Subcutaneous abdominal adipose tissue (tissue), 5 donors: Measurements from ENCODE around the gene KCNH2.
A peak's percentile ranks its signal among the peaks of the same experiment; 100 is the strongest.

ENCODE experiments used
- H3K27ac ChIP-seq: one replicate; pipeline ENCODE4 v1.7.0; 2013; ENCODE audit warnings: low read depth, mild to moderate bottlenecking, inconsistent platforms, low read length, moderate library complexity
- H3K27me3 ChIP-seq, 5 donors: one replicate each; pipeline ENCODE4 v1.7.0; 2013; ENCODE audit warnings: low read length in 5 of 5, inconsistent platforms in 1 of 5; ENCODE audit not compliant: control insufficient read depth in 5 of 5, insufficient read depth in 4 of 5
- H3K36me3 ChIP-seq, 5 donors: one replicate each; pipeline ENCODE4 v1.7.0; 2013; ENCODE audit warnings: low read length in 5 of 5; ENCODE audit not compliant: control insufficient read depth in 5 of 5, insufficient read depth in 5 of 5
- H3K4me1 ChIP-seq, 5 donors: one replicate each; pipeline ENCODE4 v1.7.0; 2013; ENCODE audit warnings: low read length in 5 of 5, mild to moderate bottlenecking in 3 of 5, moderate library complexity in 1 of 5; ENCODE audit not compliant: control insufficient read depth in 5 of 5, insufficient read depth in 5 of 5
- H3K4me3 ChIP-seq, 5 donors: one replicate each; pipeline ENCODE4 v1.7.0; 2013; ENCODE audit warnings: low read length in 5 of 5, low read depth in 1 of 5
- H3K9ac ChIP-seq, 5 donors: one replicate each; pipeline ENCODE4 v1.7.0; 2013; ENCODE audit warnings: low read length in 5 of 5, mild to moderate bottlenecking in 4 of 5, moderate library complexity in 3 of 5
- H3K9me3 ChIP-seq, 5 donors: one replicate each; pipeline ENCODE4 v1.7.0; 2013; ENCODE audit warnings: low read length in 5 of 5; ENCODE audit not compliant: control insufficient read depth in 5 of 5
- donor health status: healthy.
- donor health status: healthy.
- donor health status: healthy.
- donor health status: healthy.
- donor health status: healthy.

KCNH2 gene

DNA sequence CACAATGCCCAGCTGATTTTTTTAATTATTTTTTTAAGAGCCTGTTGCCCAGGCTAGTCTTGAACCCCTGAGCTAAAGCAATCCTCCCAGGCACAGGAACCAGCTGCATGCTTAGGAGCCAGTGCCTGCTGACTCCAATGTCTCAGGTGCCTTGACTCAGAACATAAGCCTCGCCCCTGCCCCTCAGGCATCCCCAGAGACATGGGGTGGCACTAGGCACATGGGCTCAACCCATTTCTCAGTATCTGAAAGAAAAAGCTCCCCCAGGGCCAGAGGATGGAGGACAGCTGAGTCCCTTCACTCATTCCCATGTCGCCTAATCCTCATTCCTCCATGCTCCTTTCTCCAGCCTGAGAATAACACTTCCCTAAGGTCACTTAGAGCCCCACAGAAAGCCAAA is 39.1 kb downstream of the KCNH2 start:
- Histone ChIP-seq H3K9ac (no peak overlapping the region), H3K9me3 (no peaks in the 10 kb centered on the region), H3K36me3 (no peaks in the 10 kb centered on the region), H3K27me3 (peaks cover 12 to 18% (median 14%) of the 10 kb centered on the region in 5 donors), H3K27ac (no peak overlapping the region), H3K4me3 (no peak overlapping the region), H3K4me1 (peaks cover 0 to 20% (median 12%) of the 10 kb centered on the region in 5 donors)

DNA sequence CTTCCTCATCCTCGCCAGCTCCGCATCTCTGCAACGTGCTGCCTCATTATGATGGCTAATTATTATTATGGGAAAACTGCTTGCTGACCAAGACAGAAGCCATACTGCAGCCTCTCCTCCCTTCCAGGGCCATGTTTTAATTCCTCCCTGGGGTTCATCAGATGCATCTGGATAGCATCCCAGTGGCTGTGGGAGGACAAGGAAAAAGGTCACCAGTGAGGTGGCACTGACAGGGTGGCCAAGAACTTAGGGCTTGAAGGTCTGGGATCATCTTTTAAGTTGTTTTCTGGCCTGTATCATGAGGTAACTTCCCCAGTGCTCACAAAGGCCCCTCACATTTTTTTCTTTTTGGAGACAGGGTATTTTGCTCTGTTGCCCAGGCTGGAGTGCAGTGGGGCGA is 39.6 kb downstream of the KCNH2 start:
- H3K4me3 ChIP-seq = peak overlapping the region in 1 of 5 donors; percentile 31
- H3K36me3 ChIP-seq = no peaks in the 10 kb centered on the region
- no peak overlapping the region for H3K27ac ChIP-seq
- H3K9ac ChIP-seq = no peak overlapping the region
- peaks cover 0 to 20% (median 12%) of the 10 kb centered on the region in 5 donors for H3K4me1 ChIP-seq
- no peaks in the 10 kb centered on the region for H3K9me3 ChIP-seq
- H3K27me3 ChIP-seq = peaks cover 12 to 18% (median 14%) of the 10 kb centered on the region in 5 donors

DNA sequence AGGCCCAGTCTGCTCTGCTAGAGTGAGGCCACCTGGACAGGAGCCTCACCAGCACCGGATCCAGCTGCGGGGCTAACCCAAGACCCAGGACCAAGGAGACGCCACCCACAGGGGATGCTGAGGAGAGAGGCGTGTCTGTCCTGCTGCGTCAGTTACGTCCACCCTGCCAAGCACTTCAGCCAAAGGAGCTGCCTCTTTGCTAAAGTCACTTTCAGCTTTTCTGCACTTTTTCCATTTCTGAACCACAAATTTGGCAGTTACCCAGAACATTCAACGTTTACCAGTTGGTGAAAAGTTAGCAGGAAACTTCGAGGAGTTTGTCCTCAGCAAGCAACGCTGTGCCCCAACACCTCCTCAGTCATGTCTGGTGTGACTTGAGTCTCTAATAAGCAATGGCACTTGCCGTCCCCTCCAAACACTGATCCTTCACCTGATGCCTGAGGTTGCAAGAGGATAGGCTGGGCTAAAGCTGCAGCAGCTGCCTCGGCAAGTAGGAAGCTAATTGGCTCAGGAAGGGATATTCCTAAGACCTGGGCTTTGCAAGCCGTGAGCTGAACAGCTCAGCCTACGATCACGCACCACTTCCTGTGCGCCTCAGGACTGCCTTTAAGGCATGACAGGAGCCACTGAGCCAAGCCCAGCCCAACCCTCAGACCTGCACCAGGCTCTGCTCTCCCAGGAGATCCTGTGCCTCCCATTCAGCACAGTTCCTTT is 40.1 kb downstream of the KCNH2 start:
- no peak overlapping the region for H3K27ac ChIP-seq
- peak overlapping the region in 1 of 5 donors; percentile 31 for H3K4me3 ChIP-seq
- H3K27me3 ChIP-seq = peaks cover 10 to 17% (median 14%) of the 10 kb centered on the region in 5 donors
- H3K9ac ChIP-seq = no peak overlapping the region
- no peaks in the 10 kb centered on the region for H3K9me3 ChIP-seq
- H3K4me1 ChIP-seq = peaks cover 0 to 20% (median 12%) of the 10 kb centered on the region in 5 donors
- no peaks in the 10 kb centered on the region for H3K36me3 ChIP-seq

DNA sequence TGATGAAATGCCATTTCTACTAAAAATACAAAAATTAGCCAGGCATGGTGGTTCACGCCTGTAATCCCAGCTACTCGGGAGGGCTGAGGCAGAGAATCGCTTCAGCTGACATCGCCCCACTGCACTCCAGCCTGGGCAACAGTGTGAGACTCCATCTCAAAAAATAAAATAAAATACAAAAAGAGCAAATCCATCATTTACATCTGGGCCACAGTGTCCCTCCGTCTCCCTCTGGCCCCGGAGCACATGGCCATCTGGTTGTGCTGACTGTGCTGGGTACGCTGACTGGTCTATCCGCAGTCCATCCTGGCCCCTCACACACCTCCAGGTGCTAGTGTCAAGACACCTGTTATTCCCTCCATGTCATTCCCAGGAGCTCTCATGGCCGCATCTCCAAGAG is 42.1 kb downstream of the KCNH2 start:
- Histone ChIP-seq H3K4me1 (peaks cover 0 to 20% (median 12%) of the 10 kb centered on the region in 5 donors), H3K36me3 (no peaks in the 10 kb centered on the region), H3K9me3 (no peaks in the 10 kb centered on the region), H3K4me3 (no peak overlapping the region), H3K27ac (no peak overlapping the region), H3K9ac (no peak overlapping the region), H3K27me3 (peaks cover 0 to 17% (median 11%) of the 10 kb centered on the region in 5 donors)

DNA sequence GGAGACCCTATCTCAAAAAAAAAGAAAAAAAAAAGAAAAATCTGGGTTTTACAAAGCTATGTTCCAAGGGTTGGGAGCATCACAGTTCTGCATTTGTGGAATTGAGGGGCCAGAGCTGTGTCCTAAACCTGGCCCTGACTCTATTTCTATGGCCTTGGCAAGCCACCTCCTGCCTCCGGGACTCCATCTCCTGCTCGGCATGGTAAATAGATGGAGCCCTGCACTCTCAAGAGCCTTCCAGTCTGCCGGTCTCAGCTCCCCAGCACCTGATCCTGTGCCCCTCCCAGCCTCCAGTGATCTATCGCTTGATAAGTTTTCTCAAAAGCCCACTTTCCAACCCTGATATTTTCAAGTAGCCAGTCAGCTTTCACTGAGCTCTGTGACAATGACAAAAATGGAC is 43.0 kb downstream of the KCNH2 start:
- Histone ChIP-seq H3K4me3 (no peak overlapping the region), H3K4me1 (peaks cover 0 to 20% (median 12%) of the 10 kb centered on the region in 5 donors), H3K27ac (no peak overlapping the region), H3K9ac (no peak overlapping the region), H3K36me3 (no peaks in the 10 kb centered on the region), H3K27me3 (peaks cover 0 to 17% (median 12%) of the 10 kb centered on the region in 5 donors), H3K9me3 (no peaks in the 10 kb centered on the region)

DNA sequence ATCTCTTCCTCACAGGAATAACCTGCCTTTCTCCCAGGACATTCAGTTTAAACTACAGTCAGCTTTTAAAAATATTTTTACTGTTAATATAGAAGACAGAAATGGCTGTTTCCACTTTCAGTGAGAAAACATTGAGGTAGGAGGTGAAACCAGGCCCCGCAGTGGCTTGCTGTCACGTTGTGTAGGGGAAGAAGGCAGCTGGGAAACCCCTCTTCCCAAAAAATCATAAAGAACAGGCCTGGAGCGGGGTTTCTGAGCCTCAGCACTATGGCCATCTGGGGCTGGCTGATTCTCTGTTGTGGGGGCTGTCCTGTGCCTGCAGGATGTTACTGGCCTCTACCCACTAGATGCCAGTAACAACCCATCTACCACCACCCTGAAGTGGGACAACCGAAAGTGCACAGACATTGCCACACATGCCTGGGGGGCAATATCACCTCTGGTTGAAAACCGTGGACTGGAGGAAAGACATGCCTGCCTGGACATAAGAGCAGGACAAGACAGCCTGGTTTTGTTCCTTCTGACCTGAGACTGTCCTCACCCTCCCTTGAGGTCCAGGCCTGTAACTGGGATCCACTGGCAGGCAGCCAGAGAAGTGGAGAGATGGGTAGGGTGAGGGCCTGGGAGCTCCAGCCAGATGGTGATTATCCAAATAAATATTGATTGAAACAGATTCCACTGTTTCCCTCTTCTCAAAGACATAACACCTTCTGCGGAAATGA is 43.9 kb downstream of the KCNH2 start:
- Histone ChIP-seq H3K36me3 (no peaks in the 10 kb centered on the region), H3K27me3 (peaks cover 0 to 16% (median 12%) of the 10 kb centered on the region in 5 donors), H3K27ac (no peak overlapping the region), H3K4me1 (peaks cover 0 to 20% (median 12%) of the 10 kb centered on the region in 5 donors), H3K4me3 (no peak overlapping the region), H3K9me3 (no peaks in the 10 kb centered on the region), H3K9ac (no peak overlapping the region)

DNA sequence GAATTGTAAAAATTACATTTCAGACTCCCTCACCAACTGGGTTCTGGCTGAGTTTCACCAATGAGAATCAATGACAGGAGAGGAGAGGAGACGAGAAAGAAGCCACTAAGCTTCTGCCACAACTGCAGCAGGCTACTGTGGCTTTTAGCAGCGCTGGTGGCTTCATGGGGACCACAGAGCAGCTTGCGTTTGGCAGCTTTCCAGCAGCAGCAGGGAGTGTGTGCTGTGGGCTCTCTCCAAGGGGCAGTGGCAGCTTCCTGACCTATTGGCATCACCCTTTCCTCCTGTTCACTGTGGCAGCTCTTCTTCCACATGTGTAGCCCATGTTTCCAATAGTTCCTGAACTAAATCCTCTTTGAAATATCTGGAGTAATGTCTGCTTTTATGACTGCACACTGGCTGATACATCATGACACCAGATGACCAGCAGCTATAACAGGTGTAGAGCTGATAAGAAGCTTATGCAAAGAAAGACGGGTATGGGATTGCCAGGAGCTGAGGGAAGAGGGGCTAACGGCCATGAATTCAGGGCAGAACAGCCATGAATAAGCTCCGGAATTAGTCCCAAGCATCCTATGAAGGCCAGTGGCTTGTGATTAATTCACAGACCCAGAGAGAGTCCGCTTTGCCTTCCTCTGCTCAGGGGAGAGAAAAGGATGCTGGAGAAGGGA is 46.8 kb downstream of the KCNH2 start:
- H3K4me3 ChIP-seq = no peak overlapping the region
- no peaks in the 10 kb centered on the region for H3K9me3 ChIP-seq
- no peak overlapping the region for H3K27ac ChIP-seq
- no peak overlapping the region for H3K9ac ChIP-seq
- H3K27me3 ChIP-seq = peaks cover 0 to 13% (median 11%) of the 10 kb centered on the region in 5 donors
- no peaks in the 10 kb centered on the region for H3K36me3 ChIP-seq
- peaks cover 0 to 4% (median 0%) of the 10 kb centered on the region in 5 donors for H3K4me1 ChIP-seq

DNA sequence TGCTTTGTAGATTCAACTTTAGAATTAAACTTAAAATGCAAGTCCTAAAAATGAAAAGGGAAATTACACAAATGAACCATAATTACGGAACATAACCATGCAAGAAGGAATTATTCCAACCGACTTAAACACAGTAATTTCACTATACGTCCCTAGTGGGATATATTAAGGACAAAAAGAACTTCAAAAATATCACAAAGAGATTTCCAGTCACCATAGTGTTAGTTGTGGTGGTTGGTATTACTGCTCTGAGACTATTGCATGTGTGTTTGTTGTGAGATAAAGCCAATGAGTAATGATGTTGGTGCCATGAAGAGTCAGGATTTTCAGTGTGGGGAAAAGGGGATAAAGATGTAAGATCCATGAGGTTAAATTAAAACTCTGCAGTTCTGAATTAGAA is 49.6 kb downstream of the KCNH2 start:
- no peak overlapping the region for H3K4me3 ChIP-seq
- H3K27ac ChIP-seq = no peak overlapping the region
- H3K4me1 ChIP-seq = no peaks in the 10 kb centered on the region
- H3K36me3 ChIP-seq = no peaks in the 10 kb centered on the region
- no peak overlapping the region for H3K9ac ChIP-seq
- no peaks in the 10 kb centered on the region for H3K9me3 ChIP-seq
- peaks cover 0 to 15% (median 6%) of the 10 kb centered on the region in 5 donors for H3K27me3 ChIP-seq

DNA sequence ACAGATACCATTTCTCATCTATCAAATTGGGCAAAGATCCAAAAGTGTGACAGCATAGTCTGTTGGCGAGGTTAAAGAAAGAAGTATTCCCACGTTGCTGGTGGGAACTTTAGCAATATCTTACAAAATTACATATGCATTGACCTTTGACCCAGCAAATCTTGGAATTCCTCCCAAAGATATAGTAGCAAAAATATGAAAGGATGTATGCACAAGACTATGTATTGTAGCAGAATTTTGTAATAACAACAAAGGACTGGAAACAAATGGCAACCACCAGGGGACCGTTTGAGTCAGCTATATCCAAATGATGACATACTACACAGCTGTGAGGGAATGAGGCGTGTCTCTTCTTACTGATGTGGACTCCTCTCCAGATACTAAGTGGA is 50.2 kb downstream of the KCNH2 start:
- Histone ChIP-seq H3K36me3 (no peaks in the 10 kb centered on the region), H3K4me1 (no peaks in the 10 kb centered on the region), H3K27ac (no peak overlapping the region)

More for the DNA sequence above, 50.2 kb downstream of the KCNH2 start:
- H3K4me3 ChIP-seq = no peak overlapping the region
- H3K27me3 ChIP-seq = peaks cover 0 to 15% (median 6%) of the 10 kb centered on the region in 5 donors
- H3K9me3 ChIP-seq = no peaks in the 10 kb centered on the region
- no peak overlapping the region for H3K9ac ChIP-seq
